Prostate gland (tissue), 2 donors: ENCODE data around the gene SPTBN4. TPM values are rescaled to one million over a fixed set of nuclear protein-coding genes. Genes with fewer than 3 reads are reported as not detected.

Source experiments
- DNase-seq: peaks from one replicate; pipeline ENCODE4 v3.0.0-alpha.2; 2019; ENCODE audit warnings: low spot score
- H3K27ac ChIP-seq, 2 donors: fragments of 200-600 bp; sonication (generic); 2 replicates each; pipeline ENCODE4 v1.5.1; 2017 to 2019
- H3K27me3 ChIP-seq: fragments of 200-600 bp; sonication (generic); replicated peaks from 2 replicates; pipeline ENCODE4 v1.5.1; 2019; ENCODE audit not compliant: insufficient read depth
- H3K36me3 ChIP-seq, 2 donors: fragments of 200-600 bp; sonication (generic); 1 replicate in 1 of 2; 2 replicates in 1 of 2; pipeline versions ENCODE4 v1.5.1 to v1.8.1; 2017 to 2019
- H3K4me1 ChIP-seq: fragments of 200-600 bp; sonication (generic); replicated peaks from 2 replicates; pipeline ENCODE4 v1.5.1; 2019
- H3K4me3 ChIP-seq, 2 donors: fragments of 200-600 bp; sonication (generic); 2 replicates each; pipeline ENCODE4 v1.5.1; 2017 to 2019
- H3K9me3 ChIP-seq: fragments of 200-600 bp; sonication (generic); 2 replicates; pipeline ENCODE4 v1.5.1; 2017
- POLR2A ChIP-seq: fragments of 450-650 bp; IDR thresholded peaks from one replicate; pipeline ENCODE4 v1.6.1; 2016; ENCODE audit warnings: antibody characterized with exemption, mild to moderate bottlenecking
- POLR2AphosphoS5 ChIP-seq: sonication (generic); formaldehyde crosslinking; IDR thresholded peaks from one replicate; pipeline ENCODE4 v1.6.1; 2017; ENCODE audit warnings: antibody characterized with exemption
- WGBS: methylation state at CpG from one replicate; pipeline ENCODE4 v1.1.5; 2018; 5-methylcytosine and 5-hydroxymethylcytosine counted together
- intact Hi-C: fragments of 100-400 bp; cut with DNase I; formaldehyde crosslinking; loops from one replicate; pipeline ENCODE4 v1.14.2; 2022
- total RNA-seq, 2 donors: library from RNA; depleted of rRNA; stranded (reverse); fragments of >200 nt; gene quantifications; one replicate each; pipeline ENCODE4 v1.1.0, GENCODE V29; 2016
- TF ChIP-seq, protein P1 (sequence below), 4 experiments: fragments of 200-600 bp in 2 of 4; fragments of 450-650 bp in 2 of 4; sonication (generic) in 2 of 4; IDR thresholded peaks; 1 replicate in 3 of 4; 2 replicates in 1 of 4; pipeline ENCODE4 v1.5.1; 2016 to 2019; ENCODE audit warnings: antibody characterized with exemption in 4 of 4, mild to moderate bottlenecking in 2 of 4, moderate library complexity in 2 of 4

SPTBN4 gene
- total RNA-seq, 2 donors from 2014 or later = 5.2 to 21.9 TPM

DNA sequence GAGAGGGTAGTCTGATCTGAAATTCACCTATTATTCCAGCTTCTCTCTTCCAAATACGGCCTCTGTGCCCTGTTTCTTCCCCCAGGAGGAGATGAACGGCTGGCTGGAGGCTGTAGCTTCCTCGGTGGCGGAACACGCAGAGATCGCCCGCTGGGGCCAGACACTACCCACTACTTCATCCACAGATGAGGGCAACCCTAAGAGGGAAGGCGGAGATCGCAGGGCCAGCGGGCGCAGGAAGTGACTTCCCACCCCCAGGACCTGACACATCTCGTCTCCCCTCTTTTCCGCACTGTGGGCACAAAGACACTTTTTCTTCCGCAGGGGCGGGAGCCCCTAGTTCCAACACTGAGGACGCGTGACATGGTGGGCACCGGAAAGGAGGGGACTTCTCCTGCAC, 108.5 kb downstream of the SPTBN4 start:
- 68% methylated on average over 16 of the region's 18 CpGs for WGBS
- no peak for TF ChIP-seq POLR2AphosphoS5
- no peak for TF ChIP-seq POLR2A
- TF ChIP-seq, protein P1, sequence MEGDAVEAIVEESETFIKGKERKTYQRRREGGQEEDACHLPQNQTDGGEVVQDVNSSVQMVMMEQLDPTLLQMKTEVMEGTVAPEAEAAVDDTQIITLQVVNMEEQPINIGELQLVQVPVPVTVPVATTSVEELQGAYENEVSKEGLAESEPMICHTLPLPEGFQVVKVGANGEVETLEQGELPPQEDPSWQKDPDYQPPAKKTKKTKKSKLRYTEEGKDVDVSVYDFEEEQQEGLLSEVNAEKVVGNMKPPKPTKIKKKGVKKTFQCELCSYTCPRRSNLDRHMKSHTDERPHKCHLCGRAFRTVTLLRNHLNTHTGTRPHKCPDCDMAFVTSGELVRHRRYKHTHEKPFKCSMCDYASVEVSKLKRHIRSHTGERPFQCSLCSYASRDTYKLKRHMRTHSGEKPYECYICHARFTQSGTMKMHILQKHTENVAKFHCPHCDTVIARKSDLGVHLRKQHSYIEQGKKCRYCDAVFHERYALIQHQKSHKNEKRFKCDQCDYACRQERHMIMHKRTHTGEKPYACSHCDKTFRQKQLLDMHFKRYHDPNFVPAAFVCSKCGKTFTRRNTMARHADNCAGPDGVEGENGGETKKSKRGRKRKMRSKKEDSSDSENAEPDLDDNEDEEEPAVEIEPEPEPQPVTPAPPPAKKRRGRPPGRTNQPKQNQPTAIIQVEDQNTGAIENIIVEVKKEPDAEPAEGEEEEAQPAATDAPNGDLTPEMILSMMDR (IDR thresholded peaks at IDR 0.05) = no peak
- no peaks in the 10 kb centered on the region for H3K36me3 ChIP-seq
- intact Hi-C loops = loop anchor here (5.0 kb wide), 1 partner anchor 108 kb away; the partner anchor contains the start of genes BLVRB and SPTBN4
- H3K4me3 ChIP-seq = no peak overlapping the region
- H3K9me3 ChIP-seq = no peaks in the 10 kb centered on the region
- DNase-seq = no peak
- H3K27ac ChIP-seq = no peak overlapping the region
- no peaks in the 10 kb centered on the region for H3K27me3 ChIP-seq
- H3K4me1 ChIP-seq = peaks cover under 1% of the 10 kb centered on the region

DNA sequence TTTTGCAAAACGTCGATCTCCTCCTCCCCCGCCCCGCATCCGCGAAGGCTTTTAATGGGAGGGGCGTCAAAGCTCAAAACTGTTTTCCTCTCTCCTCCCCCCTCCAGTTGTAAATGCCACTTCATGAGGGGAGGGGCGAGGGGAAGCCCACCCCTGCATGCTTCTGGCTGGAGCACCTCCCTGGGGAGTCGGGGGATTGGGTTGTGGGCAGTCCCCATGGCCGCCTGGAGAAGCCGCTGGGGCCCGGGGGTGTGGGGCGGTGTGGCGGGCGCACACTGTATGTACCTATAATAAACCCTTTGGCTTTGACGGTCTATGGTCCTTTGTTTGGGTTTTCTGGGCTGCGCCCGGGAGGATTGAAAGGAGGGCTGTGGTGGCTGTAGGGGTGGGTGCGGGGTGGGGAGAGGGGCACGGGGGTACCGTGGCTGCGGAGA, 109.4 kb downstream of the SPTBN4 start:
- Histone ChIP-seq H3K9me3 (no peaks in the 10 kb centered on the region), H3K4me3 (peak overlapping the region; percentile 57 to 78), H3K4me1 (no peaks in the 10 kb centered on the region), H3K27me3 (no peaks in the 10 kb centered on the region), H3K36me3 (no peaks in the 10 kb centered on the region), H3K27ac (peak overlapping the region; percentile 69 to 82)
- 5% methylated on average over 21 of the region's 22 CpGs for WGBS
- intact Hi-C loops = loop anchor here (5.0 kb wide), 1 partner anchor 109 kb away; the partner anchor contains the start of genes BLVRB and SPTBN4
- no peak for DNase-seq
- TF ChIP-seq, protein P1 (IDR thresholded peaks at IDR 0.05) = no peak
- TF ChIP-seq POLR2AphosphoS5 = no peak
- no peak for TF ChIP-seq POLR2A

DNA sequence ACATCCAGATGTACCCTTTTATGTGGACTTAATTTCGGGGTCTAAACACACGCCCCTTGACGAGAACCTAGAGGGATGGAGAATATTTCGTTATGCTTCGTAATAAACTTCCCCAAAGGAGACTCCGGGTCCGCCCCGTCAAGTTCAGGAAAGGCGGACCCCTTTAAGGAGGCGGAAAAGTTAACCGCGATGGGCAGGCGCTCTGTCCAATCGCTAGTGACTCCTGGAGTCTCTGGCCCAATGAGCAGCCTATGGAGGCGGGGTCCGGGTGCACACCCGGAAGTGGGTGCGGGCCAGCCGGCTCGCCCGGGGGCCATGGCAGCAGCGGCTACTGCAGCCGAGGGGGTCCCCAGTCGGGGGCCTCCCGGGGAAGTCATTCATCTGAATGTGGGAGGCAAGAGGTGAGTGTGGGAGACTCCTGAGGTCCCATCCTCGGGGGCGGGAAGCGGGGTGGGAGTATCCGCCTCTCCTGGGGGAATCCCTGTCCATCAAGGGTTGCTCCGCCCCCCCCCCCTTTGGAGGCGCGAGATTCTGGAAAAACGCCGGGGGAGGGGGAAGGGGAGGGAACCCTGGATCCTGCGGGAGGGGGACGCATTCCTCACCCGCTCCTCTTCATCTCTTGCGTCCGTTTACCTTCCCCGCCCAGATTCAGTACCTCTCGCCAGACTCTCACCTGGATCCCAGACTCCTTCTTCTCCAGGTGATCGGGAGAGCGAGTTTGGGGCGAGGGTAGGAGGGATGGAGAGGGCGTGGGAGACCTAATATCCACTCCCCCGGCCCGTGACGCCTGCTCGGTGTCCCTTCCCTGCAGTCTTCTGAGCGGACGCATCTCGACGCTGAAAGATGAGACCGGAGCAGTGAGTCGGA, 110.0 kb downstream of the SPTBN4 start, which contains the start of gene SHKBP1:
Gene SHKBP1 (plus strand): TSS at position 289 of the 867 bp plus-strand sequence. CDS start 27 bp downstream, at position 316.
- DNase-seq = peak; percentile 92
- no peaks in the 10 kb centered on the region for H3K36me3 ChIP-seq
- no peaks in the 10 kb centered on the region for H3K4me1 ChIP-seq
- TF ChIP-seq POLR2AphosphoS5 (peak; percentile 88), POLR2A (peak; percentile 46)
- TF ChIP-seq, protein P1 (IDR thresholded peaks at IDR 0.05) = peak in 1 of 4 experiments; percentile 3
- H3K9me3 ChIP-seq = no peaks in the 10 kb centered on the region
- H3K27me3 ChIP-seq = no peaks in the 10 kb centered on the region
- H3K27ac ChIP-seq = peak within 1 kb of the TSS; percentile 69 to 82
- intact Hi-C loops = loop anchor here (5.0 kb wide), 1 partner anchor 110 kb away; the partner anchor contains the start of genes BLVRB and SPTBN4
- H3K4me3 ChIP-seq = peak within 1 kb of the TSS; percentile 57 to 78
- WGBS = 1% methylated on average over 51 of the region's 55 CpGs

DNA sequence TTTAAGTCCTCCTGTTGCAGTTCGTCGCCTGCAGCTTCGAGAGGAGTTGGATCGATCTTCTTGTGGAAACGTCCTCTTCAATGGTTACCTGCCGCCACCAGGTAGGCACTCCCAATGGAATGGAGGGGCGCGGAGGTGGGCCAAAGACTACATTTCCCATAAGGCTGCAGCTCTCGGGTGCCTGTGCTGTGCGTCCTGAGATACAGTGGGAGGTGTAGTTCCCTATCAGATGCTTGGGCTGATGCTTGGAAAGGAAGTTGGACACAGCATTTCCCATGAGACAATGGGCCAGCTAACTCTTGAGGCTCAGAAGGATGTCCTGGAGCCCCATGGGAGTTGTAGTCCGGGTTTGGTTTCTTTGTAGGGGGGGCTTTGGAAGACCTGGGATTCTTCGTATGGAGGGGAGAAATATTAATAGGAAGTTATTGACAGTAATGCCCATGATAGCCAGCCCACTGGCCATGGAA, 111.7 kb downstream of the SPTBN4 start:
- no peaks in the 10 kb centered on the region for H3K27me3 ChIP-seq
- no peak for TF ChIP-seq POLR2A
- TF ChIP-seq POLR2AphosphoS5 = no peak
- TF ChIP-seq, protein P1 (IDR thresholded peaks at IDR 0.05) = no peak
- intact Hi-C loops = loop anchor here (5.0 kb wide), 1 partner anchor 111 kb away; the partner anchor contains the start of genes BLVRB and SPTBN4
- H3K4me3 ChIP-seq = no peak overlapping the region
- no peaks in the 10 kb centered on the region for H3K4me1 ChIP-seq
- 87% methylated on average over 12 of the region's 12 CpGs for WGBS
- H3K27ac ChIP-seq = no peak overlapping the region
- no peaks in the 10 kb centered on the region for H3K36me3 ChIP-seq
- no peaks in the 10 kb centered on the region for H3K9me3 ChIP-seq
- DNase-seq = no peak
